Embryonic facial prominence (tissue), 1 donor: Measurements from ENCODE around the gene CRABP2.

Experiments
- DNase-seq: peaks from one replicate; pipeline ENCODE4 v3.0.0-alpha.2; 2016; ENCODE audit errors: extremely low spot score

CRABP2 gene

DNA sequence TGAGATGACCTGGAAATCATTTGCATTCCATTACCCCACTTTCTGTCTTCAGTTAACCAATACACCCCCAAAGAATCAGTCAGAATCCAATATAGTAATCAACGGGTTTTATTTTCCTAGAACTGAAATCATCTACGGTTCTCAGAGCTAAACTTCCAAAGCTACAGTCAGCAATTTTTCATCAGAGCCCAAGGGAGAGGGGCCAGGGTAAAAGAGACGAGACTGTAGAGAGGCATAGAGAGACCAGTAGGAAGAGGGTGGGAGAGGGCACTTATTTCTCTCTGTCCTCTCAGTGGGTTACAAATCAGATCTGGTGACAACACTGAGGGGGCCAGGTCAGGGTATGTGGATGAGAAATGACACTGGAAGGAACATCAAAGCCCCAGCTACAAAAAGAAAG, 36.6 kb upstream of the CRABP2 start:
- no peak for DNase-seq

DNA sequence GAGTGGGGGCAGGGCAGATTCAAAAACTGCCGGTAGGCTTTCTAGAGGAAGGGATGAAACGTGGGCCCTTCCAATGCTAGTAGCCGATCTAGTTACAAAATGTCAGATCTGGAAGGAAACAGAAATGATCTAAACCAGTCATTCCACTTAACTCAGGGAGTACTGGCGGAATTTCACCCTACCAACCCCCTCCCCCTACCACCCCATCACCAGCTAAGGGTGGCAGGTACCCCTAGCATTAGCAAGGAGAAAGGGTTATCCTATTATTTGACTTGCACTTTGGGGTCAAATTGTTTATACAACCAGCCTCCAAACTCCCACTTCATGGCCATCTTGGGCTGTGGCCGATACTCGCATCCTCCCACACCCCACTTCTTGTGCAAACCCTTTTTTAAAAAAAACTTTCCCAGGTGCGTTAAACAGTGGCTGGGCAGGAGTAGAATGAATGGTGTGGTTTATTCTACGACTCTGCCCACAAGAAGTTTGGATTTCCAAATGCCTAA, 36.1 kb upstream of the CRABP2 start:
- DNase-seq = no peak

DNA sequence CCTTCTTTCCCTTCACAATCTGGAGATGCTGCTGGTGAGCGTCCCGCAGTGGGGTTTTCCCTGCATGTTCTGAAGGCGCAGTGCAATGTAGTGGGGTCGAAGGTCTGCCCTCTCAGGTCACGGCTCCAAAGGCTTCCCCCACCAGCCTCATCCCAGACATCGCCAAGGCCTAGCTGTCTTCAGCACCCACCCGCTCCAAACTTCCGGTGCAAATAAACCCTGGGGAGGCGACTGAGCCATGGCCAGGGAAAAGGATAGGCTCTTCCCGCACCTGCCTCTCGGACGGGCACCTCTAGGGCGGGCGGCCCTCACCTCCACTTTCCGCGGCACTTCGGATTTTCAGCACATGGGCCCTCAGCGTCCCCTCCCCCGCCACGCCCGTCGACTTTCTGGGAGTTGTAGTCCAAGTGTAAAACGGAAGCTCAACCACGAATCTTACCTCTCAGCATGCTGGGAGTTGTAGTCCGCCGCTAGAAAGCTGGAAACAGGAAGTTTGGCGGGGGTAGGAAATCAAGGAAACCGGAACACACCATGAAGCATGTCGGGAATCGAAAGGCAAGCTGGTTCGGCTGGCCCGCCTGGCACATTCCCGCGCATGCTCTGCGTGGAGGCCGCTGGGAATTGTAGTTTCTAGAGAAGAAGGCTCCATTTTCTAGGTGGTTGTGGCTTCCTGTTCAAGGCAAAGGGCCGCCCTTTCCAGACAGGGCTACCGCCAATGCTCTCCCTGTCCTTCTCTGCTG, 35.5 kb upstream of the CRABP2 start, which contains the start of gene MRPL24:
TSS of gene MRPL24 (minus strand) at position 348 of the 740 bp plus-strand sequence. CDS start 2,384 bp downstream, outside the sequence.
- peak; percentile 99 for DNase-seq

DNA sequence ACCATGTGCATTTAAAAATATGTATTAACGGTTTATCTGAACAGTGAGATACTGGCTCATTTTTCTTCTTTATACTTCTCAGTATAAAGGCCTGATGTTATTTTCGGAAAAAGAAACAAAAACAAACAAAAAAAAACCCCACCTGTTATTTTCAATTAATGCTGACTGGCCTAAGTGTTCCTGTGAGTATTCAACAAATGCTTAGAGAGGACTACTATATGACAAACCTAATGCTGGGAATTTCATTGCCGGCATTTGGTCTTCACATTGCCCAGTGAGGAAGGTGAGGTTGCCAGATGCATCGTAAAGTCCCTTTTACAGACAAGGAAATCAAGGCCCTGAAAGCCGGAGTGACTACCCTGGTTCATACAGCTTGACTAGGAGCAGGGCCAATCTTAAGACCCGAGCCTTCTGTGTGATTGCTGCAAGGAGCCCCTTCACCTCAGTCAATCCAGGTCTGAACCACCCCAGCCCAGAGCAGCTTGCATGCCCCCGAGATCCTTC, 34.9 kb upstream of the CRABP2 start:
- DNase-seq = no peak

DNA sequence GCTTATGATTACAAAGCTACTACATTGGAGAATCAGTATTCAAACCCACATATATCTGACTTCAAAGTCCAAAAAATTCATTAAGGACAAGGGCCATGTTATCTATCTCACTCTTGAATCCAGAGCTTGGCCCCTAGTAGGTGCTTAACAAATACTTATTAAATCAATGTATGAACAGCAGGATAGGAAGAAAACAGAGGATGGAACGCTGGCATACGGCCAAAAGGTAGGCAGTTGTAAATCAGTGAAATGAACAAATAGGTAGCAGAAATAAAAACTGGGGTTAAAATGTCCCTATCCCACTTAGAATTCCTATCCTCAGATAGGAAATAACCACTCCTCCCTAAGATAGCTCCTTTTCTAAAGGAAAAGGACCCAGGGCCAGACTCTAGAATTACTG, 33.5 kb upstream of the CRABP2 start:
- no peak for DNase-seq

DNA sequence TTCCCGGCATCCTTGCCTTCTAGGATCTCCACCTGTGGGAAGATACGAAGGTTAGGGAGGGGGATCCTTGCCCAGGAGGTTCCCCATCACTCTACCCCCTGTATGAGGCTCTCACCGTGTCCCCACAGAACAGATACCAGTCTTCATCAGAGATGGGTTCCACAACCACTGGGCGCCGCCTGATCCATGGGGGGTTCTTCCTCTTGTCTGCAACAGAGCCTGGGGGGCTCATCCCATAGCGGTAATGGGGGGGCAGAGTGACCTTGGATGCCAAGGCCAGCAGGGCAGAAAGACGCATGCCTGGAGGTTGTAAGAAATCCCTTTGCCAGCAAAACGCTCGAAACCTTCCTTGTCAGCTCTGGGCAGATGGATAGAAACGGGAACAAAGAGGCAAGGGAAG, 33.0 kb upstream of the CRABP2 start:
- no peak for DNase-seq

DNA sequence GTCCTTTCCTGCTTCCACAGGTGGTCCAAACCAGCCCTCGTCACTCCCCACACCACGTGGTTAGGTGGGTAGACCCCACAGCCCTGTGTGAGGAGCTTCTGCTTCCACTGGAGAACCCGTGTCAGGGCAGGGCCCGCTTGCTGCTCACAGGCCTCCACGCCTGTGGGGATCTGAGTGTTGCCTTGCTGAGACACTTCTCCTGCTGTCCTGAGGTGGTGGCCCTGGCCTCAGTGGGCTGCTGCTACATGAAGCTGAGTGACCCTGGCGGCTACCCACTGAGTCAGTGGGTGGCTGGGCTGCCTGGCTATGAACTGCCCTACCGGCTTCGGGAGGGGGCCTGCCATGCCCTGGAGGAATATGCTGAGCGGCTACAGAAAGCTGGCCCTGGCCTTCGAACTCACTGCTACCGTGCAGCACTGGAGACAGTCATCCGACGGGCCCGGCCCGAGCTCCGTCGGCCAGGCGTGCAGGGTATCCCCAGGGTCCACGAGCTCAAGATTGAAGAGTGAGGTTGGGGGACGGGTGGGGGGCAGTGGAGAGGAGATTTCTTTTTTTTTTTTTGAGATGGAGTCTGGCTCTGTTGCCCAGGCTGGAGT, 28.7 kb upstream of the CRABP2 start:
- DNase-seq = no peak

DNA sequence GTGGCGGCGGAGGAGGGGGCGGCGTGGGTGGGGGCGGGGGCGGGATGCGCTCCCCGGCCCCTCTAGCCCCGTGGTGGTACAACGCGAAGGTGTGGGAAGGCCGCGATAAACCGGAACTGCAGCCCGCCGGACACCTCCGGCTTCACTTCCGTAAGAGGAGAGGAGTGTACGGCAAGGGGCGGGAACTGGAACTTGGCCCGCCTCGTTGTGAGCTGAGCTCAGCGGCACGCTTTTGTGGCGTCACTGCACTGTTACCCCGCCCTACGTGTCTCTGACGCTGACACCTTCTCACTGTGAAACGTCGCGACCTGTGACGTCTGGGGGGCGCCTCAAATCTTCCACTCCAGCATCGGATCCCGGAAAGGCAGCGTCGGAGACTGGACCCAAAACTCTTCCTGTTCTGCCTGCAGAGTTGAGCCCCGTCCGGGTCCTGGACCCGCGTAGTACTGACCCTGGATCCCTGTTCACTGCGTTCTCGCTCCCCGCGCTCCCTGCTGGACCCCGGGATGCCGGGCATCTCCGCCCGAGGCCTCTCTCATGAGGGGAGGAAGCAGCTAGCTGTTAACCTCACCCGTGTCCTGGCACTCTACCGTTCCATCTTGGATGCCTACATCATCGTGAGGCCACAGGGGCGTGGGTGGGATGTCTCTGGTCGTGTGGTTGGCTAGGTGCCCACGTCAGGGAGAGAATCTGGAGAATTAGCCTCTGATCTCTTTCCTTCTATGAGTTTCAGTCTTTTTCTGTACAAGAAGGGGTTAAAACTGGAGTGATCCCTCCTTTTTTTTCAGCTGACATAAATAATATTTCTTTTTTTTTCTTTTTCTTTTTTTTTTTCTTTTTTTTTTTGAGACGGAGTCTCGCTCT, 23.4 kb upstream of the CRABP2 start, which contains the start of gene ISG20L2:
TSS of gene ISG20L2 (minus strand) at position 168 of the 864 bp plus-strand sequence. CDS start 1,114 bp downstream, outside the sequence.
- DNase-seq = peak; percentile 96

DNA sequence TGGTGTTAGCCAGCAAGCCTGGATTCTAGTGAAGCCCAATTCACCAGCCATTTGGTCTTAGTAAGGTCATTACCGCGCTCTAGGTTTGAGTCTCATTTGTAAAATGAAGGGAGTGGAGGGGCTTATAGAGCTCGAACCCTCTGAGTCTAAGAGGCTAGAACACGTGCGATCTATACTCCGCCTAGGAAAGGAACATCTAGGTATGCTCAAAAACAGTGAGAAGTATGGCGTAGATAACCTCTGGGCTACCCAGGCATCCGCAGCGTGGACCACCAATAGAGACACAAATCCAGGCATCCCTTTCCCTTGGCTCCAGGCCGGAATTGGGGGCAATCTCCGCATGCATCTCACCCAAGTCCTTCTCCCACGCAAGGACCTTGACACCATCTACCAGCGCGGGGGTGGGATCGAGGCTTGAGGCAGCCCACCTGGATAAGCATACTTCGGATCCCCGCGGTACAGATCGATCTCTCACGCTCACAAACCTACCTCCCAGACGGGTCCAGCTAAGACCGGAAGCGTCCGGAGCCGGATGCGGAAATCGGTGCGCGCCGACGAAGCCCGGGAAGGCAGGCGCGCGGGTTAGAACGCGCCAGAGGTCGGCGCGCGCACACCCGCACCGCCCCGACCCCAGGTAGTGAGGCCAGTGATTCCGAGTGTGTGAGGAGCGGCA, 22.7 kb upstream of the CRABP2 start, which contains the start of gene METTL25B:
TSS of gene METTL25B (plus strand) at position 544 of the 673 bp plus-strand sequence. CDS start 636 bp downstream, outside the sequence.
- DNase-seq = no peak

DNA sequence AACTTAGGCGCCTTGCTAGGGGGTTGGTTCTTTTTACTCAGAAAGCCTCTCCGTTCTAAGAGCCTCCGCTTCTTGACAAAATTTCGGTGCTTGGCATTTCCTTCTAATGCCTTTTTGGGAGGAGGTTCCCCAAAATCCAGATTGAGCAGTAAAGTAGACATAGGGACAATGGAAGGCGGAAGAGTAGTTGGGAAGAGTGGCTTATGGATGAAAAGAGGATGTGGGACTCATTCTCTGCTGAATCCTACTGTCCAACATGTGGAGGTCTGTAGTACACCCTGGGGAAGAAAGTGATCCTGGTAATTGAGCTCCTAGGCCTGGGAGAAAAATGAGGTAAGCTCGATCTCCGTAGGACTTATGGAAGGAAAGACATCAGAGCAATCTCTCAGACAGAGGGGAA, 22.1 kb upstream of the CRABP2 start:
- no peak for DNase-seq

DNA sequence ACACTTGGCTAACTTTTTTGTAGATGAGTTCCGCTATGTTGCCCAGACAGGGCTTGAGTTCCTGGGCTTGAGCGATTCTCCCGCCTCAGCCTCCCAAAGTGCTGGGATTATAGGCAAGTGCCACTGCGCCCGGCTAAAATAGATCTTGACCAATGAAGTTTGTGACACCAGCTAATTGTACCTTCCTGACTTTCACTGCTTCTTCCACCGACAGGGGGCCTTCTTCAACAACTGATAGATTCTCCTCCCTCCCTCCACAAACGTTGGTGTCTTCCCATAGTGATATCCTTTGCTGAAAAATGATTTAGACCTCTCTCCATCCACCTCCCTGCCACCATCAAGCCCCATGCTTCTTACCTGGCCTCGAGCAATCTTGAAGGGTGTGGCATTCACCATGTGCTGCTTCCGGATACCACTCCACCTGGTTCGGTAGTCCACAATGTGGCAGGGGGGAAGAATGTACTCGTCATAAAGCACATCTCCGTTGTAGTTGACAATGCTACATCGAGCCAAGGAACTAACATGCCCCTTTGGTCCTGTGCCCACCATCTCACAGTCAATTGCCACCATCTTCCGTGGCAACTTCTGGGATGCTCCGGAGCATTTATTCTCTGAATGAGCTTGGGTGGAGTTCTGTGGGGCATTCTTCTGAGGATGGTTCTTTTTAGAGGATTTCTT, 21.3 kb upstream of the CRABP2 start:
- DNase-seq = no peak

DNA sequence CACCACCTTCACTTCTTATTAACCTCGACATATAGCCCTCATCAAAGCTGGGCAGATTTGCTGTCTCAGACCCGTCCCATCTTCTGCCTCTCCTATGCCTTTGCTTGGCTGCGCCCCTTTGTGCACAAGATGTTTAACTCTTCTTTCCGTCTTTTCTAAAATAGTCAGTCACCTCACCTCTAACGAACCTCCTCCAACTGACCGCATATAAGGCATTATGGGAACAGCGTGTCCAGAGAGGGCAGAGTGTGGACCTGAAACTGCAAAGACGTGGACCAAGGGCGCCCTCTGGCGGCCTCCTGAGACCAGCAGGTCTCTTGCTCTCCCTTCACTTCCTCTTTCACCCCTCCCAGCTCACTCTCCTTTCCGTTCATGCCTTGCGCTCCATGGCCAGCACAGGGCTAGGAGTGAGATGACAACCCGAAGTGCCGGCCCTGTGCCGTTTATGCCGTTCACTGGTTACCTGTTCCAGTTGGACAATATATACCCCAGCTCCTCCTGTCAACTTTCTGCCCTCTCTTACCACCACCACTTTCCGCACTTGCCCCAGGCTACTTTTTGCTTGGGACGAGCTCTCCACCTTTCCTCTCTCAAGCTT, 20.4 kb upstream of the CRABP2 start:
- DNase-seq = peak; percentile 70

DNA sequence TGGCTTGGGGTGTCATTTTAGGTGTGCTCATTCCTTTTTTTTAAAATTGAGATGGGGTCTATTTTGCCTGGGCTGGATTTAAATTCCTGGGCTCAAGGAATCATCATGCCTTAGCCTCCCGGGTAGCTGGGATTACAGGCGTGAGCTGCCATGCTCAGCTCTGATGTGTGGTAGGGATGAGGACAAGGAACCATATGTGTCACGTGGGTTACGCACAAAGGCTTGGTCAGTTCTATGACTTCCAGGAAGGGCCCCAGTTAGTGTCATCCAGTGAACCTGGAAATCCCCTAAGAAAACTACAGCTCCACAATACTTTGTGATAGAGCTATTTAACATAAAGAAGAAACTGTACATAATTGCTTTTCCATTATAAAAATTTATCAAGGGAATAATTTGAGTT, 16.2 kb upstream of the CRABP2 start:
- DNase-seq = no peak

DNA sequence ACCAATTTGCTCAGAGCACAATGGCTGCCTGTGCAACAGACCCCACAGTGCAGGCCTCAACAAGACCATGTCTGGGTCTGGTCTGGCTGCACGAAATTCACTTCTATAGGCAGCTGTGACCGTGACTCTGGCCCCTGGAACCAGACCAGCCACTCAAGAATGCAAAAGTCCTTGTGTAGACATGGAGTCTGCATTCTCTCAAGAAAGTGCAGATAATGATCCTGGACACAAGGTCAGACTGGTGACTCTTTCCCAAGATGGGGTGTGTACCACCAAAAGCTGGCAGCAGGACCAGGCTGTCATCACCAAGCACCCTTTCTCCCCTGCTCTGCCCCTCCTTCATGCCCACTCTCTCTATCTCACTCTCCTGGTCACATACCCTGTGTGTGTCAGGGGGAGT, 15.7 kb upstream of the CRABP2 start:
- DNase-seq = no peak

DNA sequence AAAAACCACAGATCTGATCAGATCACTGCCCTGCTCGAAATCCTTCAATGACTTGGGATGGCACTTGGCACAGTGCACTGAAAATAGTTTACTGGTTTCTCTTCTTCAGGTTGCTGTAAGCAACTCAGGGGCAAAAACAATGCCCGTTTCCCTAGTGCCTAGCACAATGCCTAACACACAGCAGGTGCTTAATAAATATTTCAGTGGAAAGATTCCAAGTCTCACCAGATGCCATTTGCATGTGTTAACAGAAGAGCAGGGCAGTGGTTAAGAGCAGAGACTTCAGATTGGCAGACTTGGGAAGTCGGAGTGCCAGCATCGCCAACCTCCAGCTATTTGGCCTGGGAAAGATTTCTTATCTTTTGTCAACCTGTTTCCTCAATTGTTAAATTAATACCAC, 12.0 kb upstream of the CRABP2 start:
- no peak for DNase-seq

DNA sequence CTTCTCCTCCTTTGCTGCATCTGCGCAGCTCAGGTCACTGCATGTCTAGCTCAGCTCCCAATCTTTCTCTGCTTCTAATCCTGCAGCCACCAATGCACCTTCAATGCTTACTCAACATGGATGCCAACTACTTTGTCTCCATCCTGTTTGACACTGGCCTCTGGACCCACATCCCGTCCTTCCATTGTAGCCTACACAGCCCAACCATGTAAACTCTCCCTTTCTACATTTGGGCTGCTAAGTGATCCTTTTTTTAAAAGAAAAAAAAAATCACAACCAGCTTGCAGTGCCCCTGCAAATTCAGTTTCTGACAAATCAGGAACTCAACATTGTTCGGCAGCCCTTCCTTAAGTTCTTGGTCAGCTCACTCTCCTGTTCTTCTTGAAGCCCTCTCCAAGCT, 9.4 kb upstream of the CRABP2 start:
- no peak for DNase-seq

DNA sequence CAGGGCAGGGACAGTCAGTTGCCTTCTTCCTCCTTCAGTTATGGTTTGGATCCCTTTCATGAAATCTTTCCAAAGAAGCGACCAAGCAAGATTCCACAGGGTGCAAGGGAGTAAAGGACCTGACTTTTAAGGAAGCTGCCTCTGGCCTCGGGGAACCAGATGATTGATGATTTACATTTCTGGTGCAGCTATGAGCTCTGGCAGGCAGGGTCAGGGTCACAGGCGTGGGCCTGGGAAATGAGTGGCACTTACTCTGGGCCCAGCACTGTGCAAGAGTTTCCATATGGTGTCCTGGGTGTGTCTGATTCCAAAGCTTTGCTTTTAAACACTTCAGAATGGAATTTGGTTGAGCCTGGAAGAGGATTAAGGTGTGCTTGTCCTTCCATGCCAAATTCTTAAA, 7.2 kb upstream of the CRABP2 start:
- DNase-seq = no peak

DNA sequence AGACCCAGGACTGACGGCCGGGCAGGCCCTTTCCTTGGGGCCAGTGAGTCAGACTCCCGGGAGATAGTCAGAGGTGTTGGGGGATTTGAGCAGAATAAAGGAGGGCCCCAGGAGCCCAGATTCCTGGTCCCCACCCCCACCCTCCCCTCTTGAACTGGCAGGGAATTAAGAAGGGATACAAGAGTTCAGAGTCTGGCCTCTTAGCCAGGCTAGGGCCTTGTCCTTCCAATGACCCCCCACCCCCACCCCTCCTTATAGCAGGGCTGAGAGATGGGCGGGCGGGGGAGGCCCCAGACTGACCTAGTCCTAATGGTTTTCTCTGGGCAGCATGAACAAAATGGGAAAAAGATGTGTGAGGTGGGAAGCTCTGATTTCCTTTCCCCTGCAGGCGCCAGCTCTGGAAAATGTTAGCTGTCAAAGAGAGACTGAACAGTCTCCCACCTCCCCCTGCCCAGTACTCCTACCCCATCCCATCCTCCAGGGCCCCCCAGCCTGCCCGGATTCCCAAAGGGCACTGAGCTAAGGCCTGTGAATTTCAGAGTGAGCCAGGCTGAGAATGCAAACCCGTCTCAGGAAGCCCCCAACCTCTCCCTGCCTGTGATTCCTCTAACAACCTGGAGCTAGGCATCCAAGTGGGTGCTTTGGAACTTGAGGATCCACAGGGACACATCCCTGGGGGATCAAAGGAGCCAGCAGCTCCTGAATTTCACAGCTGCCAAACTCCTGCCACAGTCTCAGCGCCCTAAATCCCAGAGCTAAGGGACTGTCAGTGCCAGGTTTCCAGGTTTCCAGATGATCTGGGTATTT, 5.8 kb upstream of the CRABP2 start:
- no peak for DNase-seq

DNA sequence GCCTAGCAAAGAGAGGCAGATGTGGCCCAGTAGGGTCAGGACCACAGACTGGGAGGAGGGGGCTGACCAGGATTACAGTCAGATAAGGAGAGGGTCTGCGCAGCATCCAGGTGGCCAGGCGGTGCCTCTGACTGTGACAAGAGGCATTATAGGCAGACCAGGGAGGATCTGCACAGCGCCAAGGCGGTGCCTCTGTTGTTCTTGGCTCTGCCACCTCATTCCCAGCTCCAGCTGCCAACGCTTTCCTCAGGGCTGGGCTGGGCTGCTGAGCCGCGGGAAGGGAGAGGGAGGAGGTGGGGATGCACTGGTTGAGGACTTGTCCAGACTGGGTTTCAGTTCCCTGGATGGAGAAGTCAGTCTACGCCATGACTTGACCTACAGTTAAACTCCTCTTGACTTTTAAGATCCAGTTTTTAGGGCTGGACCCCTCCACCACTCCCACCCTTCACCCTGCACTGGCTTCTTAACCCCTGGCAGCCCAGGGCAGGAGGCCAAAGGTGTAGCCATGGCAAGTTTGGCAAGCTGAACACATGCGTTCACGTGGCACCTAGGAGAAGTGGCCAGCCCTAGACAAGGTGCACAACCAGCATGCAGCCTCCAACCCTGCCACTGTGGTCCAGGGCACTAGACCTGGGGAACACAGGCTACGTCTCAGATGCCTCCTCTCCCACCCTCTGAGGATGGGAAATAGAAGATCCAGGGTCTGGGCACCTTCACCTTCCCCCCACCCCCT, 4.5 kb upstream of the CRABP2 start:
- DNase-seq = no peak
